Calu3 (cell line): ENCODE results near the gene FGFRL1. TPM values are rescaled to one million over a fixed set of nuclear protein-coding genes. Genes with fewer than 3 reads are reported as not detected.
A peak's percentile ranks its signal among the peaks of the same experiment; 100 is the strongest.

Experiments used
- BruUV-seq: library from RNA; stranded (reverse); fragments of 400-500 nt; replicated peaks from 2 replicates; lab custom pipeline; 2021; lab: Mats Ljungman, UMichigan
- CTCF ChIA-PET: fragments of 300-600 bp; sonication (Branson Sonifier 250); formaldehyde crosslinking; loops from one replicate; lab custom pipeline; 2022; ENCODE audit warnings: antibody characterized with exemption; lab: Charles Lee
- DNase-seq: peaks from one replicate; pipeline ENCODE4 v3.0.0; 2022
- H3K27ac Mint-ChIP-seq: one replicate; pipeline ENCODE4 v1.8.0; 2022; ENCODE audit warnings: mixed read lengths; ENCODE audit not compliant: unreplicated experiment
- H3K27me3 Mint-ChIP-seq: one replicate; pipeline ENCODE4 v1.8.0; 2022; ENCODE audit warnings: mixed read lengths; ENCODE audit not compliant: unreplicated experiment
- H3K36me3 Mint-ChIP-seq: one replicate; pipeline ENCODE4 v1.8.0; 2022; ENCODE audit warnings: mild to moderate bottlenecking, moderate library complexity, mixed read lengths; ENCODE audit not compliant: insufficient read depth, unreplicated experiment
- H3K4me1 Mint-ChIP-seq: one replicate; pipeline ENCODE4 v1.8.0; 2022; ENCODE audit warnings: mild to moderate bottlenecking, low read depth, mixed read lengths; ENCODE audit not compliant: unreplicated experiment
- H3K4me3 Mint-ChIP-seq: one replicate; pipeline ENCODE4 v1.8.0; 2022; ENCODE audit warnings: mild to moderate bottlenecking, low read depth, moderate library complexity, mixed read lengths; ENCODE audit not compliant: unreplicated experiment
- H3K9me3 Mint-ChIP-seq: one replicate; pipeline ENCODE4 v1.8.0; 2022; ENCODE audit warnings: low read depth, mixed read lengths; ENCODE audit not compliant: unreplicated experiment
- intact Hi-C: fragments of 100-400 bp; cut with micrococcal nuclease; formaldehyde crosslinking; loops from one replicate; pipeline ENCODE4 v1.10.0; 2022; ENCODE audit not compliant: unreplicated experiment
- total RNA-seq: library from RNA; stranded (reverse); gene quantifications from 2 replicates; pipeline ENCODE4 v1.2.3, GENCODE V29; 2022
- TF ChIP-seq, protein P1 (sequence below): fragments of 200-600 bp; IDR thresholded peaks from one replicate; pipeline ENCODE4 v1.8.0; 2022; ENCODE audit warnings: antibody characterized with exemption; ENCODE audit not compliant: unreplicated experiment

The FGFRL1 gene
- total RNA-seq, 1 experiment from 2014 or later = 43.2 TPM

DNA sequence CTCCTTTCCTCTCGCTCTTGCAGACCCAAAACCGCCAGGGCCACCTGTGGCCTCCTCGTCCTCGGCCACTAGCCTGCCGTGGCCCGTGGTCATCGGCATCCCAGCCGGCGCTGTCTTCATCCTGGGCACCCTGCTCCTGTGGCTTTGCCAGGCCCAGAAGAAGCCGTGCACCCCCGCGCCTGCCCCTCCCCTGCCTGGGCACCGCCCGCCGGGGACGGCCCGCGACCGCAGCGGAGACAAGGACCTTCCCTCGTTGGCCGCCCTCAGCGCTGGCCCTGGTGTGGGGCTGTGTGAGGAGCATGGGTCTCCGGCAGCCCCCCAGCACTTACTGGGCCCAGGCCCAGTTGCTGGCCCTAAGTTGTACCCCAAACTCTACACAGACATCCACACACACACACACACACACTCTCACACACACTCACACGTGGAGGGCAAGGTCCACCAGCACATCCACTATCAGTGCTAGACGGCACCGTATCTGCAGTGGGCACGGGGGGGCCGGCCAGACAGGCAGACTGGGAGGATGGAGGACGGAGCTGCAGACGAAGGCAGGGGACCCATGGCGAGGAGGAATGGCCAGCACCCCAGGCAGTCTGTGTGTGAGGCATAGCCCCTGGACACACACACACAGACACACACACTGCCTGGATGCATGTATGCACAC is 13.6 kb downstream of the FGFRL1 start:
- no peak overlapping the region for H3K27ac Mint-ChIP-seq
- H3K4me3 Mint-ChIP-seq = no peak overlapping the region
- no peaks in the 10 kb centered on the region for H3K4me1 Mint-ChIP-seq
- TF ChIP-seq, protein P1, sequence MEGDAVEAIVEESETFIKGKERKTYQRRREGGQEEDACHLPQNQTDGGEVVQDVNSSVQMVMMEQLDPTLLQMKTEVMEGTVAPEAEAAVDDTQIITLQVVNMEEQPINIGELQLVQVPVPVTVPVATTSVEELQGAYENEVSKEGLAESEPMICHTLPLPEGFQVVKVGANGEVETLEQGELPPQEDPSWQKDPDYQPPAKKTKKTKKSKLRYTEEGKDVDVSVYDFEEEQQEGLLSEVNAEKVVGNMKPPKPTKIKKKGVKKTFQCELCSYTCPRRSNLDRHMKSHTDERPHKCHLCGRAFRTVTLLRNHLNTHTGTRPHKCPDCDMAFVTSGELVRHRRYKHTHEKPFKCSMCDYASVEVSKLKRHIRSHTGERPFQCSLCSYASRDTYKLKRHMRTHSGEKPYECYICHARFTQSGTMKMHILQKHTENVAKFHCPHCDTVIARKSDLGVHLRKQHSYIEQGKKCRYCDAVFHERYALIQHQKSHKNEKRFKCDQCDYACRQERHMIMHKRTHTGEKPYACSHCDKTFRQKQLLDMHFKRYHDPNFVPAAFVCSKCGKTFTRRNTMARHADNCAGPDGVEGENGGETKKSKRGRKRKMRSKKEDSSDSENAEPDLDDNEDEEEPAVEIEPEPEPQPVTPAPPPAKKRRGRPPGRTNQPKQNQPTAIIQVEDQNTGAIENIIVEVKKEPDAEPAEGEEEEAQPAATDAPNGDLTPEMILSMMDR = no peak
- peaks cover 30% of the 10 kb centered on the region for H3K36me3 Mint-ChIP-seq
- intact Hi-C loops = no loop called here
- CTCF ChIA-PET = no interaction called here
- no peaks in the 10 kb centered on the region for H3K9me3 Mint-ChIP-seq
- BruUV-seq = no TSS peak
- no peak for DNase-seq
- no peaks in the 10 kb centered on the region for H3K27me3 Mint-ChIP-seq

DNA sequence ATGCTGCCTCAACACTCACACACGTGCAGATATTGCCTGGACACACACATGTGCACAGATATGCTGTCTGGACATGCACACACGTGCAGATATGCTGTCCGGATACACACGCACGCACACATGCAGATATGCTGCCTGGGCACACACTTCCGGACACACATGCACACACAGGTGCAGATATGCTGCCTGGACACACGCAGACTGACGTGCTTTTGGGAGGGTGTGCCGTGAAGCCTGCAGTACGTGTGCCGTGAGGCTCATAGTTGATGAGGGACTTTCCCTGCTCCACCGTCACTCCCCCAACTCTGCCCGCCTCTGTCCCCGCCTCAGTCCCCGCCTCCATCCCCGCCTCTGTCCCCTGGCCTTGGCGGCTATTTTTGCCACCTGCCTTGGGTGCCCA is 14.7 kb downstream of the FGFRL1 start:
- H3K4me1 Mint-ChIP-seq = no peaks in the 10 kb centered on the region
- no peak overlapping the region for H3K4me3 Mint-ChIP-seq
- H3K9me3 Mint-ChIP-seq = no peaks in the 10 kb centered on the region
- CTCF ChIA-PET = no interaction called here
- peaks cover 30% of the 10 kb centered on the region for H3K36me3 Mint-ChIP-seq
- H3K27me3 Mint-ChIP-seq = no peaks in the 10 kb centered on the region
- TF ChIP-seq, protein P1 = no peak
- BruUV-seq = no TSS peak
- DNase-seq = peak; percentile 48
- intact Hi-C loops = no loop called here
- no peak overlapping the region for H3K27ac Mint-ChIP-seq

DNA sequence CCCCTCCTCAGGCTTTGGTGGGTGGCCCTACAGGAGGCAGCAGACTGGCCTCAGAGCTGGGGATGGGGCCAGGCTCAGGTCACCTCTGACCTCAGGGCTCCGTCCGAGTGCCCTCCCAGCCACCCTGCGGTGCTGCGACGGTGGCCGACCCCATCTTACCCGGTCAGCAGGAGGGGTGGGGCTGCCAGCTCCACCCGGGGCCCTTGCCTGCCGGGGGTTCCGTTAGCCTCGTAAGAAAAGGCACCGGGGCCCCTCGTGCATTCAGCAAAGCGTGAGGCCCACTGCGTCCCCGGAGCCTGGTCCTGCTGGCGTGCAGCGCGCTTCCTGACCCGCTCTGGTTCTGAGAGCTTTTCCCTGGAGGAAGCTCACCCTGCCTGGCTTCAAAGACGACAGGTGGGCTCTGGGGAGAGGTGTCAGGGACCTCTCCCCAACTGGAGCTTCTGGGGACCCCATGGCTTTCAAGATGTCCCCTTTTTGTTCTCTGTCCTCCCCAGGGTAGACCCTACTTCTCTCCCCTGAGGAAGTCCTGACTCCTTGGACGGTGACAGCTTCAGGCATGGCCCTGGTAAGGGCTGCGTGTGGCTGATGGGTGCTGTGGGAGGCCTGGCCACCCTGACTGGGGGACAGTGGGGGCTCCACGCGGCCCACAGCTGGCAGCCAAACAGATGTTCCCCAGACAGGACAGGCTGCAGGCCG is 15.9 kb downstream of the FGFRL1 start:
- TF ChIP-seq, protein P1 = no peak
- intact Hi-C loops = no loop called here
- Mint-ChIP-seq H3K36me3 (peaks cover 30% of the 10 kb centered on the region), H3K4me3 (no peak overlapping the region), H3K4me1 (no peaks in the 10 kb centered on the region), H3K27me3 (no peaks in the 10 kb centered on the region), H3K27ac (no peak overlapping the region), H3K9me3 (no peaks in the 10 kb centered on the region)
- no peak for DNase-seq
- CTCF ChIA-PET = no interaction called here
- BruUV-seq = no TSS peak

DNA sequence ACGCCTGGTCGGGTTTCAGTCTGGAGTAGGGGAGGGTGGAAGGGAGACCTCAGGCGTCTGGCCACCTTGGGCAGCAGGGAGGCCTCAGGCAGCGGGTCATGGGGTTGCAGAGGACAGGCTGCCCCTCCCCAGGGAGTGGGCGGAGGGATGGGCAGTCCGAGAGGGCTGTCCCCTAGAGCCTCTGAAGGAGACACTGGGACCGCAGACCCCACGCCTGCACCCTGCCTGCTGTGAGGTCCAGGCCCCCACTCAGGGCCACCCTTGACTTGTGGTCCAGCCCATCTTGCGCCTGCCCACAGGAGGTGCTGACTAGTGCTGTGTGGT is 16.5 kb downstream of the FGFRL1 start:
- Mint-ChIP-seq H3K36me3 (peaks cover 30% of the 10 kb centered on the region), H3K27me3 (no peaks in the 10 kb centered on the region), H3K27ac (no peak overlapping the region), H3K9me3 (no peaks in the 10 kb centered on the region), H3K4me3 (no peak overlapping the region), H3K4me1 (no peaks in the 10 kb centered on the region)
- DNase-seq = no peak
- intact Hi-C loops = no loop called here
- BruUV-seq = no TSS peak
- TF ChIP-seq, protein P1 = no peak
- CTCF ChIA-PET = no interaction called here
